ENCODE data around the gene KMO. TPM values are rescaled to one million over a fixed set of nuclear protein-coding genes. Genes with fewer than 3 reads are reported as not detected.

Gene KMO
- total and polyA plus RNA-seq, 2 of the 4 experiments (the other 2 are of a cell fraction): not detected

DNA sequence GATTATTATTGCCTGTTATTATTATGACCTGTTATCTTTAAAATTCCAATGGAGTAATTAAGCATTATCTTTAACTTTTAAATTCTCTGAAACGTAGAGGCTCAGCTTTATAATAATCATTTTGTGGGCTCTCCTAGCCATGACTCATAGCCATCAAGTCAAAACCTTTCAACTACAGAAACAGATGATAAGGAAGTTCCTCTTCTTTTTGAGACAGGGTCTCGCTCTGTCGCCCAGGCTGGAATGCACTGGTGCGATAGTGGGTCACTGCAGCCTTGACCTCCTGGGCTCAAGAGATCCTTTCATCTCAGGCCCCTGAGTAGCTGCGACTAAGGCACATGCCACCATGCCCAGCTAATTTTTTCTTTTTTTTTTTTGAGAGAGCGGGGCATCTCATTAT, 64.5 kb downstream of the KMO start:
- H3K79me1 ChIP-seq (ENCODE audit: low read depth in 1 of 2, low read length in 2 of 2): 0 out of 4 replicates have a peak, but pooled peaks cover 0 to 3% of the 10 kb centered on the region in 2 experiments
- ATAC-seq (ENCODE audit: low read depth): no peak
- H4K20me1 ChIP-seq (ENCODE audit: insufficient read depth, low read length): no peaks in the 10 kb centered on the region
- no peak overlapping the region for H3K4me3 ChIP-seq (ENCODE audit: insufficient read depth, low read depth, low read length)
- H2BK15ac ChIP-seq (ENCODE audit: low read depth, low read length): no peak overlapping the region
- H2BK5ac ChIP-seq (ENCODE audit: low read depth, low read length, poor library complexity, severe bottlenecking): no peak overlapping the region
- no peak overlapping the region for H2AK5ac ChIP-seq (ENCODE audit: low read depth, low read length)
- no peak overlapping the region for H3K4me2 ChIP-seq (ENCODE audit: low read depth, low read length)
- POLR2A ChIA-PET (ENCODE audit: unreplicated experiment): no interaction called here
- no peak overlapping the region for H4K91ac ChIP-seq (ENCODE audit: insufficient read depth, low read depth, low read length)
- DNase-seq: no peak
- peaks cover 3% of the 10 kb centered on the region for H3K36me3 ChIP-seq (ENCODE audit: control insufficient read depth, insufficient read depth, low read length)
- no peak overlapping the region for H3K4ac ChIP-seq (ENCODE audit: low read depth, low read length)
- in situ Hi-C loops (cut with MboI; ENCODE audit: low sequenced_read_pairs): no loop called here
- H2BK20ac ChIP-seq (ENCODE audit: low read depth, low read length): no peak overlapping the region
- TF ChIP-seq MAZ (IDR thresholded peaks at IDR 0.05; ENCODE audit: borderline replicate concordance, low read depth, low read length) (no peak), SMC3 (IDR thresholded peaks at IDR 0.05; ENCODE audit: low read depth, low read length) (no peak), RAD21 (IDR thresholded peaks at IDR 0.05; ENCODE audit: low read length) (no peak), MXI1 (IDR thresholded peaks at IDR 0.05; ENCODE audit: borderline replicate concordance, low read depth, low read length) (no peak), NFE2L2 (IDR thresholded peaks at IDR 0.05; ENCODE audit: low read depth, low read length) (no peak), CEBPB (IDR thresholded peaks at IDR 0.05; ENCODE audit: low read depth, low read length) (no peak), RCOR1 (IDR thresholded peaks at IDR 0.05; ENCODE audit: insufficient replicate concordance, low read length) (no peak), MAFK (IDR thresholded peaks at IDR 0.05; ENCODE audit: low read depth, low read length) (no peak)
- no peak overlapping the region for H3K27ac ChIP-seq (ENCODE audit: insufficient read depth, low read length)
- no TSS peak for BruUV-seq (replicated peaks)
- no peak overlapping the region for H3K14ac ChIP-seq (replicated peaks; ENCODE audit: low read depth, low read length)
- no peak overlapping the region for H2AFZ ChIP-seq (replicated peaks; ENCODE audit: low read length, poor library complexity)
- H3K56ac ChIP-seq (ENCODE audit: extremely low read depth, insufficient read depth, low read length): no peak overlapping the region
- H4K8ac ChIP-seq (ENCODE audit: low read depth in 2 of 2, low read length in 2 of 2): no peak overlapping the region
- no peak overlapping the region for H2BK120ac ChIP-seq (ENCODE audit: low read depth, low read length)
- intact Hi-C loops (cut with micrococcal nuclease): no loop called here
- no peak overlapping the region for H4K5ac ChIP-seq (ENCODE audit: low read depth, low read length)
- H3K9me1 ChIP-seq (ENCODE audit: insufficient read depth, low read length): peaks cover 4% of the 10 kb centered on the region
- 91% methylated on average over 4 of the region's 6 CpGs; no CpG with 5 or more reads in 1 of the 2 experiments for WGBS, 2 experiments (ENCODE audit: extremely low coverage in 2 of 2, insufficient read length in 1 of 2)
- no peak overlapping the region for H2AK9ac ChIP-seq (replicated peaks; ENCODE audit: low read depth, low read length, poor library complexity)
- H3K18ac ChIP-seq (ENCODE audit: low read depth, low read length): no peak overlapping the region
- no peaks in the 10 kb centered on the region for H3K27me3 ChIP-seq (ENCODE audit: control insufficient read depth, insufficient read depth, low read length)
- H3K9ac ChIP-seq (ENCODE audit: low read depth, low read length): no peak overlapping the region
- H3K4me1 ChIP-seq (ENCODE audit: control insufficient read depth, insufficient read depth, low read length): peaks cover 6% of the 10 kb centered on the region
- H3K23ac ChIP-seq (ENCODE audit: low read depth, low read length): no peak overlapping the region
- dilution Hi-C loops (cut with HindIII; ENCODE audit: low sequenced_read_pairs, unreplicated experiment): no loop called here
- H3K9me3 ChIP-seq (ENCODE audit: control insufficient read depth, insufficient read depth, low read length): no peaks in the 10 kb centered on the region
- CTCF ChIA-PET: no interaction called here

Data from IMR-90 (cell line).